Left hindlimb (tissue), 1 donor: ENCODE results near the gene RNF144A.
A peak's percentile ranks its signal among the peaks of the same experiment; 100 is the strongest.

Experiments
- DNase-seq: peaks from one replicate; pipeline ENCODE4 v3.0.0-alpha.2; 2018

The RNF144A gene

GRCh38 chr2:7010391-7011054 lies 93.3 kb downstream of the RNF144A start:
- peak; percentile 79 for DNase-seq

GRCh38 chr2:7011356-7012083 lies 94.3 kb downstream of the RNF144A start:
- DNase-seq: peak; percentile 17

GRCh38 chr2:7012141-7012764 lies 95.0 kb downstream of the RNF144A start:
- DNase-seq: peak; percentile 31

GRCh38 chr2:7013471-7014160 lies 96.4 kb downstream of the RNF144A start:
- no peak for DNase-seq

- peak; percentile 33 for DNase-seq
These were observed 97.0 kb downstream of the RNF144A start for GRCh38 chr2:7014174-7014640.

GRCh38 chr2:7015007-7015950 lies 98.1 kb downstream of the RNF144A start:
- DNase-seq: peak; percentile 34

GRCh38 chr2:7016148-7016547 lies 98.9 kb downstream of the RNF144A start:
- DNase-seq: no peak

- DNase-seq: peak; percentile 69
These were observed 99.5 kb downstream of the RNF144A start for GRCh38 chr2:7016601-7017211.

- DNase-seq: peak; percentile 16
These were observed 100.6 kb downstream of the RNF144A start for GRCh38 chr2:7017671-7018281.

GRCh38 chr2:7018282-7018701 lies 101.1 kb downstream of the RNF144A start:
- peak; percentile 16 for DNase-seq

- no peak for DNase-seq
These were observed 101.6 kb downstream of the RNF144A start for GRCh38 chr2:7018767-7019166.

- DNase-seq: peak; percentile 14
These were observed 102.0 kb downstream of the RNF144A start for GRCh38 chr2:7019191-7019590.

- DNase-seq: peak; percentile 16
These were observed 102.8 kb downstream of the RNF144A start for GRCh38 chr2:7020059-7020458.

GRCh38 chr2:7020468-7020867 lies 103.3 kb downstream of the RNF144A start:
- DNase-seq: peak; percentile 8

GRCh38 chr2:7020939-7021470 lies 103.8 kb downstream of the RNF144A start:
- peak; percentile 5 for DNase-seq

- DNase-seq: peak; percentile 14
These were observed 105.5 kb downstream of the RNF144A start for GRCh38 chr2:7022492-7023385.

GRCh38 chr2:7023542-7023941 lies 106.3 kb downstream of the RNF144A start:
- peak; percentile 21 for DNase-seq

- DNase-seq: peak; percentile 11
These were observed 107.0 kb downstream of the RNF144A start for GRCh38 chr2:7024261-7024660.

GRCh38 chr2:7025082-7025481 lies 107.9 kb downstream of the RNF144A start:
- peak; percentile 1 for DNase-seq

- peak; percentile 50 for DNase-seq
These were observed 109.5 kb downstream of the RNF144A start for GRCh38 chr2:7026742-7027141.
